Thyroid gland (tissue), 4 donors: Measurements from ENCODE around the gene POM121L2. TPM values are rescaled to one million over a fixed set of nuclear protein-coding genes. Genes with fewer than 3 reads are reported as not detected.

ENCODE experiments used
- DNase-seq, 2 donors: peaks; one replicate each; pipeline ENCODE4 v3.0.0-alpha.2; 2019
- H3K27ac ChIP-seq, 3 donors: fragments of 200-600 bp; sonication (generic); 1 replicate in 2 of 3; 2 replicates in 1 of 3; pipeline ENCODE4 v1.5.1; 2016 to 2019; ENCODE audit warnings: mild to moderate bottlenecking in 1 of 3, moderate library complexity in 1 of 3
- H3K27me3 ChIP-seq: fragments of 200-600 bp; sonication (generic); one replicate; pipeline ENCODE4 v1.5.1; 2019
- H3K36me3 ChIP-seq, 2 donors: fragments of 200-600 bp; sonication (generic); one replicate each; pipeline ENCODE4 v1.5.1; 2016 to 2019
- H3K4me1 ChIP-seq, 2 donors: fragments of 200-600 bp; sonication (generic); one replicate each; pipeline ENCODE4 v1.5.1; 2017 to 2019
- H3K4me3 ChIP-seq, 3 donors: fragments of 200-600 bp; sonication (generic); replicated peaks in 1 of 3; 1 replicate in 2 of 3; 2 replicates in 1 of 3; pipeline ENCODE4 v1.5.1; 2016; ENCODE audit warnings: mild to moderate bottlenecking in 1 of 3
- H3K9me3 ChIP-seq: fragments of 200-600 bp; sonication (generic); one replicate; pipeline ENCODE4 v1.5.1; 2017
- POLR2A ChIP-seq, 2 donors: fragments of 450-650 bp; IDR thresholded peaks; one replicate each; pipeline ENCODE4 v1.6.1; 2017; ENCODE audit warnings: antibody characterized with exemption in 2 of 2, mild to moderate bottlenecking in 2 of 2, moderate library complexity in 1 of 2
- WGBS, 2 donors: methylation state at CpG; one replicate each; pipeline ENCODE4 v1.1.5; 2017; 5-methylcytosine and 5-hydroxymethylcytosine counted together
- intact Hi-C: fragments of 100-400 bp; cut with DNase I; formaldehyde crosslinking; loops from one replicate; pipeline ENCODE4 v1.15.1; 2023
- total RNA-seq, 4 donors: library from RNA; depleted of rRNA; stranded (reverse); fragments of >200 nt; gene quantifications; one replicate each; pipeline ENCODE4 v1.2.3, GENCODE V29; 2016
- TF ChIP-seq, protein P1 (sequence below), 6 experiments: fragments of 200-600 bp in 3 of 6; fragments of 450-650 bp in 3 of 6; sonication (generic) in 3 of 6; IDR thresholded peaks; one replicate each; pipeline ENCODE4 v1.5.1; 2016 to 2019; ENCODE audit warnings: antibody characterized with exemption in 6 of 6, mild to moderate bottlenecking in 2 of 6, inconsistent platforms in 1 of 6, moderate library complexity in 1 of 6

POM121L2 gene
- total RNA-seq, 4 donors from 2014 or later = not detected

DNA sequence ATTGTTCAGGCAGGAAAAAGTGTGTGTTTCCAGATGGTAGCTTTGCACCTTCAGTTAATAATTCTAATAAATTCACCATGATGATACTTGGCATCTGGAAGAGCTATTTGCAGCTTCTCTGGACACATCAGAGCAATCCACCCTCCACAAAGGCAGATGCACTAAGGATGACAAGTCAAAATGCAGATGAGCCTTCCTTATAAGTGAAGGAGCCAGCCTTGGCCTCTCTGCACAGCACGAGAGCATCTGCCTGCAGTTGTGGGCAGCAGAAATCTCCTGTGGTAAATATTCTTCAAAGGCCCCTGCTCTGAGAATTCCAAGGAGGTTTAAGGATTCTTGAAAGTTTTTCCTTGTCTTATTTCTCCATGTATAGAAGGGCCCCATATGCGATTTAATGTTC is 6.9 kb upstream of the POM121L2 start:
- DNase-seq = no peak
- Histone ChIP-seq H3K9me3 (no peaks in the 10 kb centered on the region), H3K4me3 (no peak overlapping the region), H3K27ac (no peak overlapping the region), H3K36me3 (no peaks in the 10 kb centered on the region), H3K27me3 (no peaks in the 10 kb centered on the region), H3K4me1 (no peaks in the 10 kb centered on the region)
- 54 to 66% methylated on average over 2 of the region's 2 CpGs for WGBS, 2 donors
- intact Hi-C loops = no loop called here
- TF ChIP-seq, protein P1, sequence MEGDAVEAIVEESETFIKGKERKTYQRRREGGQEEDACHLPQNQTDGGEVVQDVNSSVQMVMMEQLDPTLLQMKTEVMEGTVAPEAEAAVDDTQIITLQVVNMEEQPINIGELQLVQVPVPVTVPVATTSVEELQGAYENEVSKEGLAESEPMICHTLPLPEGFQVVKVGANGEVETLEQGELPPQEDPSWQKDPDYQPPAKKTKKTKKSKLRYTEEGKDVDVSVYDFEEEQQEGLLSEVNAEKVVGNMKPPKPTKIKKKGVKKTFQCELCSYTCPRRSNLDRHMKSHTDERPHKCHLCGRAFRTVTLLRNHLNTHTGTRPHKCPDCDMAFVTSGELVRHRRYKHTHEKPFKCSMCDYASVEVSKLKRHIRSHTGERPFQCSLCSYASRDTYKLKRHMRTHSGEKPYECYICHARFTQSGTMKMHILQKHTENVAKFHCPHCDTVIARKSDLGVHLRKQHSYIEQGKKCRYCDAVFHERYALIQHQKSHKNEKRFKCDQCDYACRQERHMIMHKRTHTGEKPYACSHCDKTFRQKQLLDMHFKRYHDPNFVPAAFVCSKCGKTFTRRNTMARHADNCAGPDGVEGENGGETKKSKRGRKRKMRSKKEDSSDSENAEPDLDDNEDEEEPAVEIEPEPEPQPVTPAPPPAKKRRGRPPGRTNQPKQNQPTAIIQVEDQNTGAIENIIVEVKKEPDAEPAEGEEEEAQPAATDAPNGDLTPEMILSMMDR (IDR thresholded peaks at IDR 0.05) = no peak
- TF ChIP-seq POLR2A (IDR thresholded peaks at IDR 0.05) = no peak

DNA sequence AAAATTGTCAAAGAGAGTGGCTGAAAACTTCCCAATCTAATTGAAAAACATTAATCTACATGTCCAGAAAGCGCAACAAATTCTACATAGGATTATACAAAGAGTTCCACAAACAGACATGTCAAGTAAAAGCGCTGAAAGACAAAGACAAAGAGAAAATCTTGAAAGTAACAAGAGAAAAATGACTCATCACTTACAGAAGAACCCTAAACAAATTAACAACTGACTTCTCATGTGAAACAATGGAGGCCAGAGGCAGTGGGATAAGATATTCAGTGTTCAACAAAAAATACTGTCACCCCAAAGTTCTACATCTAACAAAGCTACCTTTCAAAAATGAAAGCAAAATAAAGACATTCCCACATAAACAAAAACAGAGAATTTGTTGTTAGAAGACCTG is 2.0 kb upstream of the POM121L2 start:
- Histone ChIP-seq H3K4me1 (peaks cover 7 to 12% of the 10 kb centered on the region in 2 donors), H3K9me3 (no peaks in the 10 kb centered on the region), H3K27ac (no peak overlapping the region), H3K27me3 (peaks cover 11% of the 10 kb centered on the region), H3K4me3 (no peak overlapping the region), H3K36me3 (no peaks in the 10 kb centered on the region)
- no peak for TF ChIP-seq POLR2A (IDR thresholded peaks at IDR 0.05)
- TF ChIP-seq, protein P1 (IDR thresholded peaks at IDR 0.05) = no peak
- WGBS, 2 donors = 85 to 89% methylated on average over 2 of the region's 2 CpGs
- intact Hi-C loops = no loop called here
- DNase-seq = no peak

DNA sequence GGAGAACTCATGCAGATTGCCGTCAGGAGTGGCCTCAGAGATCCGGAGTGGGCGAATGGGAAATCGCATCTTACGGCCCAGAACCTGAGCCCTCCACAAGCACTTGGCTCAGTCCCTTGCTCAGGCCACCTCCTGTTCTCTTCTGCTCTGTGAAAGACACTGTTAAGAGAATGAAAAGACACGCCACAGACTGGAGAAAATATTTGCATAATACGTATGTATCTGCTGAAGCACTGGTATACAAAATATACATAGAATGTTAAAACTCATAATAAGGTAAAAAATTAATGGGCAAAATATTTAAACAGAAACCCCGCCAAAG is 838 bp upstream of the POM121L2 start:
- WGBS, 2 donors = 24% methylated on average over 8 of the region's 8 CpGs
- no peak for TF ChIP-seq POLR2A (IDR thresholded peaks at IDR 0.05)
- TF ChIP-seq, protein P1 (IDR thresholded peaks at IDR 0.05) = peak in 1 of 6 experiments; percentile 6

DNA sequence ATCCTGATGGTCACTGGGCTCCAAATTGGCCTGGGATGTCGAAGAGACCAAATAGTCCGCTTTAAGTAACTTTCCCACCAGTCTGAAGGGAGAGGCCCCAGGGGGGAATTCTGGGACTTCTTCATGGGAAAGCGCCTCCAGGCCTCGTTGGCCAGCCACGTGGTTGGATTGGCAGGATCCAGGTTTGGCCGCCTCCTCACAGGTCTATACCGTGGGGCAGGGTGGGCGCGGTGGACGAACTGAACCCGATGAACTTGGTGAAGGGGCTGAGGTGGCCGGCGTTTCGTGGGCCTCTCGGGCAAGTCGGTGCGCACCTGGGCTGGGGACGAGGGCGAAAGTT is 297 bp downstream of the POM121L2 start:
- Histone ChIP-seq H3K9me3 (no peaks in the 10 kb centered on the region), H3K27me3 (peaks cover 11% of the 10 kb centered on the region), H3K27ac (no peak overlapping the region), H3K36me3 (no peaks in the 10 kb centered on the region), H3K4me1 (peaks cover 7 to 12% of the 10 kb centered on the region in 2 donors), H3K4me3 (no peak overlapping the region)
- TF ChIP-seq POLR2A (IDR thresholded peaks at IDR 0.05) = no peak
- TF ChIP-seq, protein P1 (IDR thresholded peaks at IDR 0.05) = no peak
- intact Hi-C loops = no loop called here
- whole genome bisulfite sequencing, 2 donors = 17 to 18% methylated on average over 15 to 19 of the region's 19 CpGs
- no peak for DNase-seq

More for the DNA sequence above, 838 bp upstream of the POM121L2 start:
- Histone ChIP-seq H3K36me3 (no peaks in the 10 kb centered on the region), H3K27me3 (peaks cover 11% of the 10 kb centered on the region), H3K9me3 (no peaks in the 10 kb centered on the region), H3K4me3 (no peak overlapping the region), H3K27ac (no peak overlapping the region), H3K4me1 (peaks cover 7 to 12% of the 10 kb centered on the region in 2 donors)
- no peak for DNase-seq
- intact Hi-C loops = no loop called here

DNA sequence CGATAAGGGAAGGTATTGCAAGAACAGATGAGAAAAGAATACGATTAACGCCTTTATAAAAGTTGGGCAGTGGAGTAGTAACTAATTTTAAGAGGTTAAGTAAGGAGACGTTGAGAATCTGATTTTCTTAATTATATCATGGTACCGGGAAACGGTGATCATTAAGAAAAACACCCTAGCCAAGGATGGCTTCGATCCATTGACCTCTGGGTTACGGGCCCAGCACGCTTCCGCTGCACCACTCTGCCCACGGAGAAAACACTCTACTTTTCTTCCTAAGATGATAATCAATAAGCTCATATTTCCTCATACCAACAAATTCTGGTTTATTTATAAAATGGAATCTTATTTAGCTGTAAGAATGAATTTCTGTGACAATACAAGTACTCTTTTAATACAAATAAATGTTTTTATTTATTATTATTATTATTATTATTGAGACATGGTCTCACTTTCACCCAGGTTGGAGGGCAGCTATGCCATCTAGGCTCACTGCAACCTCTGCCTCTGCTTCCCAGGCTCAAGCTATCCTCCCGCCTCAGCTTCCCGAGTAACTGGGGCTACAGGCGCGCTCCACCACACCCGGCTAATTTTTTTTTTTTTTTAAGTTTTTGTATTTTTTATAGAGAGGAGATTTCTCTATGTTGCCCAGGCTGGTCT is 8.3 kb downstream of the POM121L2 start:
- Histone ChIP-seq H3K36me3 (no peaks in the 10 kb centered on the region), H3K27me3 (peaks cover 12% of the 10 kb centered on the region), H3K9me3 (no peaks in the 10 kb centered on the region), H3K4me3 (no peak overlapping the region), H3K27ac (no peak overlapping the region), H3K4me1 (no peaks in the 10 kb centered on the region)
- no peak for TF ChIP-seq POLR2A (IDR thresholded peaks at IDR 0.05)
- TF ChIP-seq, protein P1 (IDR thresholded peaks at IDR 0.05) = no peak
- DNase-seq = no peak
- WGBS, 2 donors = 32 to 41% methylated on average over 16 of the region's 16 CpGs
- intact Hi-C loops = no loop called here
